ENCODE results near the gene PIN4.

PIN4 gene

GRCh38 chrX:72203421-72203820 lies 21.9 kb downstream of the PIN4 start:
- no peak for TF ChIP-seq CTCF (IDR thresholded peaks at IDR 0.05)

- TF ChIP-seq CTCF (IDR thresholded peaks at IDR 0.05) = no peak
These were observed 24.1 kb downstream of the PIN4 start for GRCh38 chrX:72205706-72206105.

GRCh38 chrX:72207366-72207765 lies 25.8 kb downstream of the PIN4 start:
- TF ChIP-seq CTCF (IDR thresholded peaks at IDR 0.05) = no peak

- TF ChIP-seq CTCF (IDR thresholded peaks at IDR 0.05) = no peak
These were observed 26.7 kb downstream of the PIN4 start for GRCh38 chrX:72208126-72208800.

GRCh38 chrX:72216973-72217372 lies 35.4 kb downstream of the PIN4 start:
- no peak for TF ChIP-seq CTCF (IDR thresholded peaks at IDR 0.05)

GRCh38 chrX:72230290-72230689 lies 48.7 kb downstream of the PIN4 start:
- TF ChIP-seq CTCF (IDR thresholded peaks at IDR 0.05) = no peak

- TF ChIP-seq CTCF (IDR thresholded peaks at IDR 0.05) = no peak
These were observed 55.3 kb downstream of the PIN4 start for GRCh38 chrX:72236841-72237240.

- no peak for TF ChIP-seq CTCF (IDR thresholded peaks at IDR 0.05)
These were observed 56.6 kb downstream of the PIN4 start for GRCh38 chrX:72238183-72238582.

Data from LNCAP (cell line).